Measurements from ENCODE around the gene AFP.

The AFP gene

GRCh38 chr4:73445383-73446335, 9.6 kb downstream of the AFP start:
- no peak overlapping the region for H3K4me3 ChIP-seq (ENCODE audit: low read length)
- TF ChIP-seq CTCF (conservative IDR thresholded peaks at IDR 0.05; ENCODE audit: low read length): no peak
- no peak for DNase-seq (ENCODE audit: low read depth)

- H3K4me3 ChIP-seq (ENCODE audit: low read length): no peak overlapping the region
- peak; percentile 46 for DNase-seq (ENCODE audit: low read depth)
- TF ChIP-seq CTCF (conservative IDR thresholded peaks at IDR 0.05; ENCODE audit: low read length): peak; percentile 77
Observed at GRCh38 chr4:73446336-73446938, 10.4 kb downstream of the AFP start.

GRCh38 chr4:73447671-73448070, 11.7 kb downstream of the AFP start:
- TF ChIP-seq CTCF (conservative IDR thresholded peaks at IDR 0.05; ENCODE audit: low read length): no peak
- no peak overlapping the region for H3K4me3 ChIP-seq (ENCODE audit: low read length)

GRCh38 chr4:73448448-73449203, 12.6 kb downstream of the AFP start:
- no peak for TF ChIP-seq CTCF (conservative IDR thresholded peaks at IDR 0.05; ENCODE audit: low read length)
- no peak for DNase-seq (ENCODE audit: low read depth)
- H3K4me3 ChIP-seq (ENCODE audit: low read length): no peak overlapping the region

More at GRCh38 chr4:73447671-73448070, 11.7 kb downstream of the AFP start:
- peak; percentile 13 for DNase-seq (ENCODE audit: low read depth)

- no peak for TF ChIP-seq CTCF (conservative IDR thresholded peaks at IDR 0.05; ENCODE audit: low read length)
- H3K4me3 ChIP-seq (ENCODE audit: low read length): peak overlapping the region; percentile 8; the same call in 1 of the 2 replicates
- peak; percentile 90 for DNase-seq (ENCODE audit: low read depth)
Observed at GRCh38 chr4:73450398-73451004, 14.5 kb downstream of the AFP start.

- no peak overlapping the region for H3K4me3 ChIP-seq (ENCODE audit: low read length)
- TF ChIP-seq CTCF (conservative IDR thresholded peaks at IDR 0.05; ENCODE audit: low read length): no peak
- DNase-seq (ENCODE audit: low read depth): peak; percentile 26
Observed at GRCh38 chr4:73451404-73451803, 15.4 kb downstream of the AFP start.

Data from AG10803 (cell line).